ENCODE data around the gene TGFBR3L.

DNA sequence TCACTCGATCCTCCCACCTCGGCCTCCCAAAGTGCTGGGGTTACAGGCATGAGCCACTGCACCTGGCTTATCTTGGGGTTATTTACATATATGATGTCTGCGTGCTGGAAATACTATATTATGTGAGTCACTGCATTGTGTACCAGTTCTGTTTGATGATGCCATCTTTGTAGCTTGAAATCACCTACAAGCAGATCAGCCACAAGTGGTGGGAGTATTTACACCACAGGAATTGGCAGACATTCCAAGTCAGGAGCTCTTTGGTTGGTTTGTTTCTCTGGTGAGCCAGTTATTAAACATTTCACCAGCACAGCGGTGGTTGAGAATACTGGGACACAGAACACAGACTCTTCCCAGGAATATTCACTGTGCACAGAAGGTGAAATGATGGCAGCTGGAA is 33.3 kb downstream of the TGFBR3L start:
- TF ChIP-seq CTCF (optimal IDR thresholded peaks at IDR 0.05 in 1 of 3, IDR thresholded peaks at IDR 0.05 in 1 of 3, conservative IDR thresholded peaks at IDR 0.05 in 1 of 3; ENCODE audit: extremely low read depth in 1 of 3, insufficient read depth in 2 of 3, low read length in 3 of 3) (no peak), EZH2 (IDR thresholded peaks at IDR 0.05; ENCODE audit: low read length) (no peak)

Data from keratinocyte (primary cell).